ENCODE data around the gene SRP72.
"Not testable (repeated sequence)": the region's sequence is repeated elsewhere in the genome, so short reads cannot be mapped to it uniquely, and the experiment has no call there.

The SRP72 gene

GRCh38 chr4:56466296-56466761 lies 1.1 kb upstream of the SRP72 start:
- not testable (repeated sequence) for H3K9me3 ChIP-seq (ENCODE audit: insufficient read depth, low read depth, low read length); H3K4me1 ChIP-seq (ENCODE audit: insufficient read depth, low read length); H3K27ac ChIP-seq (ENCODE audit: low read length); H3K27me3 ChIP-seq (ENCODE audit: insufficient read depth, low read length)
- peak overlapping the region; percentile 92; the same call in 1 of the 2 replicates for H3K9ac ChIP-seq (ENCODE audit: low read depth, low read length)
- H3K36me3 ChIP-seq (ENCODE audit: insufficient read depth, low read depth, low read length), result peaks cover 34% of the 10 kb centered on the region
- H3K4me3 ChIP-seq (ENCODE audit: low read length), result peak overlapping the region; percentile 92

DNA sequence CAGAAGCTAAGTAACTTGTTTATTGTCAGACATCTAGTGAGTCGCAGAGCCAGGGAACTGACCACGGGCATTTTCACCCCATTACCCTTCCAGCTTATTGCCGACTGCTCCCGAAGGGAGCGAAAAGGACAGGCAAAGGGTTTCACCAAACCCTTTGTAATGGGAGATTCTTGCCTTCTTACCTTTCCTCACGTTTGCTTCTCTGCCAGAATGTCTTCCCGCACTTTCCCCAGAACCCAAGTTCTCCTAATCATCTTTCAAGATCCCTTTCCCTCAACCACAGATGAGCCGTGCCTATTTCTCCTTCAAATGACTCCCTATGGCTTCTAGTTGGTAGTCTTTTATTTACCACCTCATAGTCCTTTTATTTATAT lies 520 bp upstream of the SRP72 start:
- Histone ChIP-seq H3K4me3 (ENCODE audit: low read length) (peak overlapping the region; percentile 92), H3K36me3 (ENCODE audit: insufficient read depth, low read depth, low read length) (peaks cover 34% of the 10 kb centered on the region), H3K9ac (ENCODE audit: low read depth, low read length) (peak overlapping the region; percentile 92), H3K4me1 (ENCODE audit: insufficient read depth, low read length) (peaks cover 6% of the 10 kb centered on the region; the same call in 1 of the 2 replicates), H3K27me3 (ENCODE audit: insufficient read depth, low read length) (no peaks in the 10 kb centered on the region), H3K9me3 (ENCODE audit: insufficient read depth, low read depth, low read length) (no peaks in the 10 kb centered on the region), H3K27ac (ENCODE audit: low read length) (peak overlapping the region; percentile 22)

DNA sequence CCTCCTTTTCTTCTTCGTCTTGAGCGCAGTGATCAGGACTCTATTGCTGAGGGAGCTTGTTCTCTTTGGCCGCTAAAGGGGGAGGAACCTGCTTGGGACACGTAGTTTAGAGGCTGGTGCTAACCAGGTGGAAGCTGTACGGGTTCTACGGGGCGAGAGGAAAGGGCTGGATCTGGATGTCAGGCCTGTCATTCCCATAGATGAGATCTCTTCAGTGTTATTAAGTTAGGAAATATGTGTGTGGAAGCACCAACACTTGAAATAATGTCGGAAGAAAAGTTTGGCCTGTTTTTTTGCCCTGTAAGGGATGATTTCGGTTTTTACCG lies 643 bp downstream of the SRP72 start:
- Histone ChIP-seq H3K4me3 (ENCODE audit: low read length) (peak overlapping the region; percentile 92), H3K4me1 (ENCODE audit: insufficient read depth, low read length) (peaks cover 6% of the 10 kb centered on the region; the same call in 1 of the 2 replicates), H3K9ac (ENCODE audit: low read depth, low read length) (peak overlapping the region; percentile 92)

DNA sequence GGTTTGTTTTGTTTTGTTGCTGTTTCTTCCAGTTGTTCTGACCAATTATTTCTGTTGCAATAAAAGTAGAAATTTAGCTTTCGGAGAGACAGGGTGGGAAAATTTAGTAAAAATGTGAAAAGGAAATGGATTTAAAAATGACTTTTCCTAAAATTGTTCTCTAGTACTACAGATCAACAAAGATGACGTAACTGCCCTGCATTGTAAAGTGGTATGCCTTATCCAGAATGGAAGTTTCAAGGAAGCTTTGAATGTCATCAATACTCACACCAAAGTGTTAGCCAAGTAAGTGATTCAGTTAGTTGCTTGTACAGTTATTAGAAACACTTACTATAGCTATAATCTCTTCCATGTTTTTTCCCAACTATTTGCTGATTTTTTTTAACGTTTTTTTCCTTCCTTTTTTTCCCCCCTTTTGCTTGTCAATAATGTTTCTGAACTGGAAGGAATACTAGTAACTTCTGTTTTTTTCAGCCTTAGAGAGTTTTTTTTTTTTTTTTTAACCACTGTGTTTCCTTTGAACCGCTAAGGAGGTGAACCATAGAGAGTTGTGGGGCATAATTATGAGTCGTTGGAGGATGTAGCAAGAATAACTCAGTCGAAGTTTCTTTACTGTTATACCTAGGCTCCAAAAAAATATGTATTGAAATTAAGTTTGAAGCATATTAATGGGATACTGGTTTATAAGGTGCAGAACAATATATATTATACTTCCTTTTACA lies 2.2 kb downstream of the SRP72 start:
- H3K9me3 ChIP-seq (ENCODE audit: insufficient read depth, low read depth, low read length), result no peaks in the 10 kb centered on the region
- H3K27me3 ChIP-seq (ENCODE audit: insufficient read depth, low read length), result no peaks in the 10 kb centered on the region
- H3K36me3 ChIP-seq (ENCODE audit: insufficient read depth, low read depth, low read length), result peaks cover 49% of the 10 kb centered on the region
- H3K4me3 ChIP-seq (ENCODE audit: low read length), result peak overlapping the region; percentile 92; the same call in 1 of the 2 replicates
- H3K27ac ChIP-seq (ENCODE audit: low read length), result no peak overlapping the region
- H3K9ac ChIP-seq (ENCODE audit: low read depth, low read length), result peak overlapping the region; percentile 92; the same call in 1 of the 2 replicates
- H3K4me1 ChIP-seq (ENCODE audit: insufficient read depth, low read length), result peaks cover 6% of the 10 kb centered on the region; the same call in 1 of the 2 replicates

More for the DNA sequence above, 643 bp downstream of the SRP72 start:
- Histone ChIP-seq H3K27me3 (ENCODE audit: insufficient read depth, low read length) (no peaks in the 10 kb centered on the region), H3K27ac (ENCODE audit: low read length) (peak overlapping the region; percentile 26), H3K9me3 (ENCODE audit: insufficient read depth, low read depth, low read length) (no peaks in the 10 kb centered on the region), H3K36me3 (ENCODE audit: insufficient read depth, low read depth, low read length) (peaks cover 37% of the 10 kb centered on the region)

DNA sequence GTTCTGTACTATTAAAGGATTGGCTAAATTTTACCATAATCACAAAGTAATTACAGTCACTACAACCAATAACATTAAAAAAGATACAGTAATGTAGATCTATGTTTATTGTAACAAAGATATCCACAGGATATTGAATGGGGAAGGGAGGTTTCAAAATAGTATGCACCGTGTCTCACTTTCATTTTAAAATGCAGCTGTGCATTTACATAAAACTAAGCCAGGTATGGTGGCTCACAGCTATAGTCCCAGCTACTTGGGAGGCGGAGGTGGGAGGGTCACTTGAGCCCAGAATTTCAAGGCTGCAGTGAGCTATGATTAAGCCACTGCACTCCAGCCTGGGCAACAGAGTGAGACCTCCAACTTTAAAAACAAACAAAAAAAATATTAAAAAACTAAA lies 8.5 kb downstream of the SRP72 start:
- no peaks in the 10 kb centered on the region for H3K9me3 ChIP-seq (ENCODE audit: insufficient read depth, low read depth, low read length)
- H3K27me3 ChIP-seq (ENCODE audit: insufficient read depth, low read length), result no peaks in the 10 kb centered on the region
- no peak overlapping the region for H3K4me3 ChIP-seq (ENCODE audit: low read length)
- no peak overlapping the region for H3K9ac ChIP-seq (ENCODE audit: low read depth, low read length)
- H3K27ac ChIP-seq (ENCODE audit: low read length), result no peak overlapping the region
- H3K4me1 ChIP-seq (ENCODE audit: insufficient read depth, low read length), result no peaks in the 10 kb centered on the region
- peaks cover 96% of the 10 kb centered on the region for H3K36me3 ChIP-seq (ENCODE audit: insufficient read depth, low read depth, low read length)

GRCh38 chr4:56477192-56477702 lies 9.8 kb downstream of the SRP72 start:
- no peak overlapping the region for H3K9ac ChIP-seq (ENCODE audit: low read depth, low read length)
- H3K4me3 ChIP-seq (ENCODE audit: low read length), result no peak overlapping the region
- peaks cover 88% of the 10 kb centered on the region for H3K36me3 ChIP-seq (ENCODE audit: insufficient read depth, low read depth, low read length)
- no peaks in the 10 kb centered on the region for H3K4me1 ChIP-seq (ENCODE audit: insufficient read depth, low read length)
- no peaks in the 10 kb centered on the region for H3K9me3 ChIP-seq (ENCODE audit: insufficient read depth, low read depth, low read length)
- H3K27ac ChIP-seq (ENCODE audit: low read length), result no peak overlapping the region
- no peaks in the 10 kb centered on the region for H3K27me3 ChIP-seq (ENCODE audit: insufficient read depth, low read length)

DNA sequence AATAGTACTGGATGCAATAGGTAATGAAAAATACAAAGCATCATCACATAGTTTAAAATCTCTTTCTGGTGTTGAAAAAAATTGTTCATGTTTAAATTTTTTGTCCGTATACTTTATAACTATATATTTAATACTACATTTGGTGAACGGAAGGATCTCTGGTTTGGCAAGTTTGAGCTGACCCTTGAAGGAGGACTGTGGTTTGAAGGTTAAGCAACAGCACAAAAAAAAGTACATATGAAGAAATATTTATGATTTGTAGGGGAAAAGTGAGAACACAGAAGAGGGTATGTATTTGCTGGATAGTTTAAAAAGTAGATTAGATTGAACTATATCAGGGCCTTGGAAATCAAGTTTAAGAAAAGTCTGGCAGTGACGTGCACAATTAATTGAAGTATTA lies 13.3 kb downstream of the SRP72 start:
- no peak overlapping the region for H3K27ac ChIP-seq (ENCODE audit: low read length)
- H3K4me1 ChIP-seq (ENCODE audit: insufficient read depth, low read length), result no peaks in the 10 kb centered on the region
- H3K9me3 ChIP-seq (ENCODE audit: insufficient read depth, low read depth, low read length), result no peaks in the 10 kb centered on the region
- H3K27me3 ChIP-seq (ENCODE audit: insufficient read depth, low read length), result no peaks in the 10 kb centered on the region
- H3K36me3 ChIP-seq (ENCODE audit: insufficient read depth, low read depth, low read length), result peaks cover 92% of the 10 kb centered on the region
- no peak overlapping the region for H3K4me3 ChIP-seq (ENCODE audit: low read length)
- H3K9ac ChIP-seq (ENCODE audit: low read depth, low read length), result no peak overlapping the region

GRCh38 chr4:56496241-56496640 lies 28.8 kb downstream of the SRP72 start:
- H3K4me1 ChIP-seq (ENCODE audit: insufficient read depth, low read length), result no peaks in the 10 kb centered on the region
- no peaks in the 10 kb centered on the region for H3K9me3 ChIP-seq (ENCODE audit: insufficient read depth, low read depth, low read length)
- H3K9ac ChIP-seq (ENCODE audit: low read depth, low read length), result no peak overlapping the region
- no peaks in the 10 kb centered on the region for H3K27me3 ChIP-seq (ENCODE audit: insufficient read depth, low read length)
- no peak overlapping the region for H3K4me3 ChIP-seq (ENCODE audit: low read length)
- H3K36me3 ChIP-seq (ENCODE audit: insufficient read depth, low read depth, low read length), result peaks cover 85% of the 10 kb centered on the region
- H3K27ac ChIP-seq (ENCODE audit: low read length), result no peak overlapping the region

DNA sequence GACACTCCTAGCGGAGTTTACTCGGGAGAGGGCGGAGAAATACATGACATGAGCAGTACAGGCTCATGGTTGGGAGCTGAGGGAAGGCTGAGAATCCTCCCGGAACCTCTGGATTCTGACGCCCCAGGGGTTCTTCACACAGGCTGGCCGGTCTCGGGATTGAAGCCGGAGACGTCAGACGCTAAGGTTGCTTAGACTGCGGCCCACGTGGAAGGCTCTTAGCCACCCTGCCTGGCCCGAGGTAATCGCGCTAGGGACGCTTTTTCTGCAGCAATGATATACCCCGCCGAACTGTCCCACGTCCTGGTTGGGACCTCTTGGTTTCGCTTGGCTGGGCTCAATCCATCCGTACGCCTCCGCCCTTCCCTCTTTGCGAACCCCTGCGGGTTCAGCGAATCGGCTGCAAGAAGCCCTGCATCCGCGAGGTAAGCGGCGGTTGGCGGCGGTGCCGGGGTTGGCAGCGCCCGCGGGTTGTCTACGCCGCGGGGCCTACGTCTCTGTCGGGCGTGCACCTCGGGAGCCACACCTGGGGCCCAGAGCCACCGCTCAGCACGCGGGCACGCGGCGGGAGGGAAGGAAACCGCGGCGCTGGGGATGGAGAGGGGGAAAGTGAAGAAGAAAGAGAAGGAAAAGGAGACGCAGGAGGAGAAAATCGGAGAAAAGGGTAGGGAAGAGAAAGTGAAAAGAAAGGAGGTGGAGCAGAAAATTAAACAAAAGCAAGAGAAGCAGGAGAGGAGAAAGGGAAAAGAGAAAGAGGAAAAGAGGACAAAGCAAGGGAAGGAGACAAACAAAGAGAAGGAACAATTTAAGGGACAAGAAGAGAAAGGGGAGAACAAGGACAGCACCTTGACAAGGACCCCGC lies 38.1 kb downstream of the SRP72 start, which contains the start of gene ARL9:
Gene ARL9, plus strand, starts transcription at position 523 of the 862 bp plus-strand sequence. Its CDS starts 72 bp downstream, at position 595.
- Histone ChIP-seq H3K4me1 (ENCODE audit: insufficient read depth, low read length) (no peaks in the 10 kb centered on the region), H3K9me3 (ENCODE audit: insufficient read depth, low read depth, low read length) (no peaks in the 10 kb centered on the region), H3K9ac (ENCODE audit: low read depth, low read length) (peak within 1 kb of the TSS; percentile 58; the same call in 1 of the 2 replicates), H3K36me3 (ENCODE audit: insufficient read depth, low read depth, low read length) (peaks cover 31% of the 10 kb centered on the region), H3K27me3 (ENCODE audit: insufficient read depth, low read length) (peaks cover 31% of the 10 kb centered on the region), H3K4me3 (ENCODE audit: low read length) (peak within 1 kb of the TSS; percentile 79), H3K27ac (ENCODE audit: low read length) (no peak within 1 kb of the TSS)

DNA sequence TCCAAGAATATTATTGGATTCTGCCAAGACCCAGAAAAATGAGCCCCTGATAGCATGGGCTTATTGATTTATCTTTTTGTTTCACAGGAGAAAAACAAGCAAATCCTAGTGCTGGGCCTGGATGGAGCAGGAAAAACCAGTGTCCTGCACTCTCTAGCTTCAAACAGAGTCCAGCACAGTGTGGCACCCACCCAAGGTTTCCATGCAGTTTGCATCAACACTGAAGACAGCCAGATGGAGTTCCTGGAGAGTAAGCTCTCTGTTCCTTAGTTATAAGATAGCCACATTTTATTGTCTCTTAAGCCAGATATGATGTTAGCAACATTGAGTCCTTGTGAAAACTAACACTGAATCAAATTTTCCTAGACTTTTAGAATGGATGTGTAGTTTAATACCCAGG lies 43.7 kb downstream of the SRP72 start:
- H3K4me1 ChIP-seq (ENCODE audit: insufficient read depth, low read length), result no peaks in the 10 kb centered on the region
- H3K9ac ChIP-seq (ENCODE audit: low read depth, low read length), result no peak overlapping the region

GRCh38 chr4:56512166-56512565 lies 44.7 kb downstream of the SRP72 start:
- Histone ChIP-seq H3K9ac (ENCODE audit: low read depth, low read length) (no peak overlapping the region), H3K9me3 (ENCODE audit: insufficient read depth, low read depth, low read length) (no peaks in the 10 kb centered on the region), H3K4me1 (ENCODE audit: insufficient read depth, low read length) (no peaks in the 10 kb centered on the region), H3K27me3 (ENCODE audit: insufficient read depth, low read length) (peaks cover 5% of the 10 kb centered on the region), H3K4me3 (ENCODE audit: low read length) (no peak overlapping the region), H3K36me3 (ENCODE audit: insufficient read depth, low read depth, low read length) (no peaks in the 10 kb centered on the region), H3K27ac (ENCODE audit: low read length) (no peak overlapping the region)

More for the DNA sequence above, 43.7 kb downstream of the SRP72 start:
- H3K9me3 ChIP-seq (ENCODE audit: insufficient read depth, low read depth, low read length), result no peaks in the 10 kb centered on the region
- no peak overlapping the region for H3K4me3 ChIP-seq (ENCODE audit: low read length)
- no peak overlapping the region for H3K27ac ChIP-seq (ENCODE audit: low read length)
- H3K36me3 ChIP-seq (ENCODE audit: insufficient read depth, low read depth, low read length), result no peaks in the 10 kb centered on the region
- peaks cover 15% of the 10 kb centered on the region for H3K27me3 ChIP-seq (ENCODE audit: insufficient read depth, low read length)
